Cardiac fibroblast (primary cell): Measurements from ENCODE around the gene RARB.

Experiments
- DNase-seq, 2 donors: peaks; one replicate each; pipeline versions ENCODE4 v3.0.0 to v3.0.0-alpha.2; 2010; ENCODE audit warnings: low read depth in 2 of 2
- H3K4me3 ChIP-seq, 2 donors: replicated peaks in 1 of 2; 1 replicate in 1 of 2; 2 replicates in 1 of 2; pipeline ENCODE4 v1.5.1; 2011; ENCODE audit warnings: low read depth in 2 of 2, low read length in 2 of 2, mild to moderate bottlenecking in 2 of 2, moderate library complexity in 1 of 2
- TF ChIP-seq, protein P1 (sequence below): IDR thresholded peaks from one replicate; pipeline ENCODE4 v1.5.1; 2011; ENCODE audit warnings: low read depth, mild to moderate bottlenecking, low read length, inconsistent platforms

Gene RARB

DNA sequence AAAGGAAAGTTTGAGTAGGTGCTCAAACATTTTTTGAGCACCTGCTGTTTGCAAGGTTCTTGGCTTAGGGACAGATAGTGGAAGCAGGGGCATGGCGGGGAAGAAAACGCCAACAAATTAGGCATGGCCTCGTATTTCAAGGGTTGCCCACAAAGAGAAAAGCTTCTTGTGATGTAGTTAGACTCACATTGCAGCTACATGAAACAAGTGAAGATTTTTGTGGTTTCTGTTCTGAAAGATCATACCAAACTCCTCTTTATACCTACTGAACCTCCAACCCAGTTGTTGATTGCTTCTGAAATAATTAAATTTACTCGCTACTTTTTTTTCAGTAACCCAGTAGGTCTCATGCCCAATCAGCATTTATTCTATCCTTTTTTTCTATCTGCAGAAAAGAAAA, 23.5 kb upstream of the RARB start:
- H3K4me3 ChIP-seq: no peak overlapping the region
- DNase-seq: no peak
- TF ChIP-seq, protein P1, sequence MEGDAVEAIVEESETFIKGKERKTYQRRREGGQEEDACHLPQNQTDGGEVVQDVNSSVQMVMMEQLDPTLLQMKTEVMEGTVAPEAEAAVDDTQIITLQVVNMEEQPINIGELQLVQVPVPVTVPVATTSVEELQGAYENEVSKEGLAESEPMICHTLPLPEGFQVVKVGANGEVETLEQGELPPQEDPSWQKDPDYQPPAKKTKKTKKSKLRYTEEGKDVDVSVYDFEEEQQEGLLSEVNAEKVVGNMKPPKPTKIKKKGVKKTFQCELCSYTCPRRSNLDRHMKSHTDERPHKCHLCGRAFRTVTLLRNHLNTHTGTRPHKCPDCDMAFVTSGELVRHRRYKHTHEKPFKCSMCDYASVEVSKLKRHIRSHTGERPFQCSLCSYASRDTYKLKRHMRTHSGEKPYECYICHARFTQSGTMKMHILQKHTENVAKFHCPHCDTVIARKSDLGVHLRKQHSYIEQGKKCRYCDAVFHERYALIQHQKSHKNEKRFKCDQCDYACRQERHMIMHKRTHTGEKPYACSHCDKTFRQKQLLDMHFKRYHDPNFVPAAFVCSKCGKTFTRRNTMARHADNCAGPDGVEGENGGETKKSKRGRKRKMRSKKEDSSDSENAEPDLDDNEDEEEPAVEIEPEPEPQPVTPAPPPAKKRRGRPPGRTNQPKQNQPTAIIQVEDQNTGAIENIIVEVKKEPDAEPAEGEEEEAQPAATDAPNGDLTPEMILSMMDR: no peak

DNA sequence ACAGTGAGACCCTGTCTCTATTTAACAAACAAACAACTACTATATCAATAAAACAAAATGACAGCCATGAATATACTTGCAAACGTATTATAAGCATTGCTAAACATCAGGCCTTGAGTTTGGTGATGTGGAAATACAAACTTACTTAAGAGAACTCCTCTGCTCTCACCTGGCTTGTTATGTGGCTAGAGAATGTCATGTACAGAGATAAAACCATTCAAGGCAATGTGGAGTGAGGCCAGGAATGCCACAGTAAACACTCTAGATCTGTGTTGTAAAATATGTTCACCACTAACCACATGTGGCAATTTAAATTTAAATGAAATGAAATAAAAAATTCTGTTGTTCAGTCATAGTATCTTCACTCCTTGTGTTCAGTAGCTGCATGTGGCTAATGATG, 22.7 kb upstream of the RARB start:
- no peak overlapping the region for H3K4me3 ChIP-seq
- DNase-seq: no peak
- TF ChIP-seq, protein P1: no peak

DNA sequence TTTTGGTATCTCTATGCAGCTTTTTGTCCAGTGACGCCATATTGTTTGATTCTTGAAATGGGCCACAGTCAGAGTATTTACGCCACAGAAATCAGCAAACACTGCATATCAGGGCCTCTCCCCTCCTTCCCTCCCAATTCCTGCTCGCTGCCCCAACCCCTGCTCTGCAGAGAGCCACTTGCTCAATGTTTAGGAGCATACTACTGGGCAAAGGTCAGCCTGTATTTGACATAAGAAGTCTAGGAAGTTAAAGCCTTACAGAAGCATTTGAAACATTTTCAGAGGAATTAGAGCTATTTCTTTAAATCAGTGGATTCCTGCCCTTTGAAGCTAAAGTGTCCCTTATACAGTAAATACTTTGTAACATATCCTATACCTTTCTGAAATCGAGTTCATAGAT, 17.4 kb upstream of the RARB start:
- no peak overlapping the region for H3K4me3 ChIP-seq
- DNase-seq: no peak
- TF ChIP-seq, protein P1: no peak

DNA sequence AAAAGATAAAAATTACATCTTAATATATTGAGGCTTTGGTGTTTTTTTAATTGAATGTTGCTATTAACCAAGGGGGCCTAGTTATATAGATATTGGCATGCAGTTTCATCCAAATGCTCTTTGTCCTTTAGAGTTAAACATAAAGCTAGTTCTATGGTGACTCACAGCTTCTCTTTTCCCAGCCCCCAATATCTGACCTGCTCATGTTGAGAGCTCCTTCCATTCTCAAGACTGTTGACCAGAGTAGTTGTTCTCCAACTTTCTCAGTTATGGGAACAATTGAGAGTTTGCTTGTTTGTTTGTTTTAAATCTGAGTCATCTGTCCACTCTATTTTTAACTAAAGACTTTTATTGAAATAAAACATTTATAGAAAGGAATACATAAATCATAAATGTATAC, 15.8 kb upstream of the RARB start:
- H3K4me3 ChIP-seq: no peak overlapping the region
- peak in 1 of 2 donors; percentile 57 for DNase-seq
- TF ChIP-seq, protein P1: no peak

- DNase-seq: no peak
- H3K4me3 ChIP-seq: no peak overlapping the region
- TF ChIP-seq, protein P1: no peak
Observed at GRCh38 chr3:25416176-25416575, 11.9 kb upstream of the RARB start.

- TF ChIP-seq, protein P1: no peak
- no peak for DNase-seq
- H3K4me3 ChIP-seq: no peak overlapping the region
Observed at GRCh38 chr3:25418596-25418995, 9.5 kb upstream of the RARB start.

- TF ChIP-seq, protein P1: no peak
- no peak overlapping the region for H3K4me3 ChIP-seq
- DNase-seq: no peak
Observed at GRCh38 chr3:25419251-25419650, 8.8 kb upstream of the RARB start.
